GM23338 (cell line): ENCODE results near the gene SLC25A47. TPM values are rescaled to one million over a fixed set of nuclear protein-coding genes. Genes with fewer than 3 reads are reported as not detected.

ENCODE experiments used
- CREB1 ChIP-seq: fragments of 250-450 bp; sonication (Bioruptor Pico); IDR thresholded peaks from 2 replicates; pipeline ENCODE4 v1.5.0; 2020; ENCODE audit warnings: low read depth, mild to moderate bottlenecking, moderate library complexity
- EZH2phosphoT487 ChIP-seq: fragments of 200-600 bp; sonication (generic); IDR thresholded peaks from one replicate; pipeline ENCODE4 v1.8.1; 2018; ENCODE audit warnings: antibody characterized with exemption; ENCODE audit not compliant: unreplicated experiment
- JUNB ChIP-seq: IDR thresholded peaks from one replicate; pipeline ENCODE4 v1.6.1; 2016; ENCODE audit warnings: antibody characterized with exemption; ENCODE audit not compliant: unreplicated experiment
- REST ChIP-seq: IDR thresholded peaks from one replicate; pipeline ENCODE4 v1.6.1; 2018; ENCODE audit warnings: antibody characterized with exemption; ENCODE audit not compliant: unreplicated experiment
- STAT1 ChIP-seq: IDR thresholded peaks from one replicate; pipeline ENCODE4 v1.6.1; 2016; ENCODE audit warnings: antibody characterized with exemption; ENCODE audit not compliant: unreplicated experiment
- ZNF331 ChIP-seq: fragments of 250-450 bp; sonication (Bioruptor Pico); IDR thresholded peaks from 2 replicates; pipeline ENCODE4 v1.5.0; 2020; ENCODE audit warnings: low read depth, mild to moderate bottlenecking, moderate library complexity
- polyA plus RNA-seq: library from polyadenylated mRNA; unstranded; fragments of >200 nt; fragmentation: Nextera tagmentation; extraction: Ambion mirVana; gene quantifications from 2 replicates; pipeline ENCODE4 v1.2.1, GENCODE V29; 2016
- total RNA-seq: library from RNA; depleted of rRNA; stranded (reverse); fragments of >200 nt; shearing (Covaris generic); gene quantifications from 2 replicates; pipeline ENCODE4 v1.2.3, GENCODE V29; 2014
- TF ChIP-seq, protein P1 (sequence below): fragments of 250-450 bp; sonication (Bioruptor Pico); IDR thresholded peaks from 2 replicates; pipeline ENCODE4 v1.5.0; 2020; ENCODE audit warnings: mild to moderate bottlenecking, moderate library complexity

The SLC25A47 gene
- total and polyA plus RNA-seq, 2 experiments from 2014 or later = not detected

DNA sequence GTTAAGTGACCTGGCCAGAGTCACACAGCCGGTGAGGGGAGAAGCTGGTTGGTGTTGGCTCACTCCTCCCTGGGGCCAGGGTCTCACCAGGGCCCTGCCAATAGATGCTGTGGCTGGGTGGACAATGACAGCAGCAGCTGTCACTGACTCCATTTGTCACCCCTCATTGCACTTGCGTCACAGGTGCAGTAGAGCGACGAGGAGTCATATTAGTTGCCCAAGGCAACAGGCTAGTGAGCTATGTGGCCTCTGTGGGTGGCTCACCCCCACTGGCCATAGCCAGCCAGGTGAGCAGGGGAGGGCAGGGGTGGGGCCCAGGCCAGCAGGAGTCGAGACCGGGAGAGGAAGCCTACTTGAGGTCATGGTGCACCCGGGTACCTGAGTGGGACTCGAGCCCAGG is 9.7 kb downstream of the SLC25A47 start (continued):
- TF ChIP-seq, protein P1, sequence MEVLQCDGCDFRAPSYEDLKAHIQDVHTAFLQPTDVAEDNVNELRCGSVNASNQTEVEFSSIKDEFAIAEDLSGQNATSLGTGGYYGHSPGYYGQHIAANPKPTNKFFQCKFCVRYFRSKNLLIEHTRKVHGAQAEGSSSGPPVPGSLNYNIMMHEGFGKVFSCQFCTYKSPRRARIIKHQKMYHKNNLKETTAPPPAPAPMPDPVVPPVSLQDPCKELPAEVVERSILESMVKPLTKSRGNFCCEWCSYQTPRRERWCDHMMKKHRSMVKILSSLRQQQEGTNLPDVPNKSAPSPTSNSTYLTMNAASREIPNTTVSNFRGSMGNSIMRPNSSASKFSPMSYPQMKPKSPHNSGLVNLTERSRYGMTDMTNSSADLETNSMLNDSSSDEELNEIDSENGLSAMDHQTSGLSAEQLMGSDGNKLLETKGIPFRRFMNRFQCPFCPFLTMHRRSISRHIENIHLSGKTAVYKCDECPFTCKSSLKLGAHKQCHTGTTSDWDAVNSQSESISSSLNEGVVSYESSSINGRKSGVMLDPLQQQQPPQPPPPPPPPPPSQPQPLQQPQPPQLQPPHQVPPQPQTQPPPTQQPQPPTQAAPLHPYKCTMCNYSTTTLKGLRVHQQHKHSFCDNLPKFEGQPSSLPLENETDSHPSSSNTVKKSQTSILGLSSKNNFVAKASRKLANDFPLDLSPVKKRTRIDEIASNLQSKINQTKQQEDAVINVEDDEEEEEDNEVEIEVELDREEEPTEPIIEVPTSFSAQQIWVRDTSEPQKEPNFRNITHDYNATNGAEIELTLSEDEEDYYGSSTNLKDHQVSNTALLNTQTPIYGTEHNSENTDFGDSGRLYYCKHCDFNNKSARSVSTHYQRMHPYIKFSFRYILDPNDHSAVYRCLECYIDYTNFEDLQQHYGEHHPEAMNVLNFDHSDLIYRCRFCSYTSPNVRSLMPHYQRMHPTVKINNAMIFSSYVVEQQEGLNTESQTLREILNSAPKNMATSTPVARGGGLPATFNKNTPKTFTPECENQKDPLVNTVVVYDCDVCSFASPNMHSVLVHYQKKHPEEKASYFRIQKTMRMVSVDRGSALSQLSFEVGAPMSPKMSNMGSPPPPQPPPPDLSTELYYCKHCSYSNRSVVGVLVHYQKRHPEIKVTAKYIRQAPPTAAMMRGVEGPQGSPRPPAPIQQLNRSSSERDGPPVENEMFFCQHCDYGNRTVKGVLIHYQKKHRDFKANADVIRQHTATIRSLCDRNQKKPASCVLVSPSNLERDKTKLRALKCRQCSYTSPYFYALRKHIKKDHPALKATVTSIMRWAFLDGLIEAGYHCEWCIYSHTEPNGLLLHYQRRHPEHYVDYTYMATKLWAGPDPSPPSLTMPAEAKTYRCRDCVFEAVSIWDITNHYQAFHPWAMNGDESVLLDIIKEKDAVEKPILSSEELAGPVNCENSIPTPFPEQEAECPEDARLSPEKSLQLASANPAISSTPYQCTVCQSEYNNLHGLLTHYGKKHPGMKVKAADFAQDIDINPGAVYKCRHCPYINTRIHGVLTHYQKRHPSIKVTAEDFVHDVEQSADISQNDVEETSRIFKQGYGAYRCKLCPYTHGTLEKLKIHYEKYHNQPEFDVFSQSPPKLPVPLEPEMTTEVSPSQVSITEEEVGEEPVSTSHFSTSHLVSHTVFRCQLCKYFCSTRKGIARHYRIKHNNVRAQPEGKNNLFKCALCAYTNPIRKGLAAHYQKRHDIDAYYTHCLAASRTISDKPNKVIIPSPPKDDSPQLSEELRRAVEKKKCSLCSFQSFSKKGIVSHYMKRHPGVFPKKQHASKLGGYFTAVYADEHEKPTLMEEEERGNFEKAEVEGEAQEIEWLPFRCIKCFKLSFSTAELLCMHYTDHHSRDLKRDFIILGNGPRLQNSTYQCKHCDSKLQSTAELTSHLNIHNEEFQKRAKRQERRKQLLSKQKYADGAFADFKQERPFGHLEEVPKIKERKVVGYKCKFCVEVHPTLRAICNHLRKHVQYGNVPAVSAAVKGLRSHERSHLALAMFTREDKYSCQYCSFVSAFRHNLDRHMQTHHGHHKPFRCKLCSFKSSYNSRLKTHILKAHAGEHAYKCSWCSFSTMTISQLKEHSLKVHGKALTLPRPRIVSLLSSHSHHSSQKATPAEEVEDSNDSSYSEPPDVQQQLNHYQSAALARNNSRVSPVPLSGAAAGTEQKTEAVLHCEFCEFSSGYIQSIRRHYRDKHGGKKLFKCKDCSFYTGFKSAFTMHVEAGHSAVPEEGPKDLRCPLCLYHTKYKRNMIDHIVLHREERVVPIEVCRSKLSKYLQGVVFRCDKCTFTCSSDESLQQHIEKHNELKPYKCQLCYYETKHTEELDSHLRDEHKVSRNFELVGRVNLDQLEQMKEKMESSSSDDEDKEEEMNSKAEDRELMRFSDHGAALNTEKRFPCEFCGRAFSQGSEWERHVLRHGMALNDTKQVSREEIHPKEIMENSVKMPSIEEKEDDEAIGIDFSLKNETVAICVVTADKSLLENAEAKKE (CRISPR knock-in tag) = no peak
- TF ChIP-seq ZNF331 (CRISPR knock-in tag) (no peak), STAT1 (no peak), CREB1 (CRISPR knock-in tag) (no peak), EZH2phosphoT487 (no peak), JUNB (no peak), REST (no peak)
